HG03575 (cell line): ENCODE results near the gene KRTAP10-4.
"Not testable (repeated sequence)": the region's sequence is repeated elsewhere in the genome, so short reads cannot be mapped to it uniquely, and the experiment has no call there.

Source experiments
- ATAC-seq: cut with Tn5 transposase; IDR thresholded peaks from one replicate; pipeline ENCODE4 v1.9.1; 2021; ENCODE audit not compliant: unreplicated experiment, insufficient number of reproducible peaks, low FRiP score; ENCODE audit errors: extremely low read depth

KRTAP10-4 gene, protein sequence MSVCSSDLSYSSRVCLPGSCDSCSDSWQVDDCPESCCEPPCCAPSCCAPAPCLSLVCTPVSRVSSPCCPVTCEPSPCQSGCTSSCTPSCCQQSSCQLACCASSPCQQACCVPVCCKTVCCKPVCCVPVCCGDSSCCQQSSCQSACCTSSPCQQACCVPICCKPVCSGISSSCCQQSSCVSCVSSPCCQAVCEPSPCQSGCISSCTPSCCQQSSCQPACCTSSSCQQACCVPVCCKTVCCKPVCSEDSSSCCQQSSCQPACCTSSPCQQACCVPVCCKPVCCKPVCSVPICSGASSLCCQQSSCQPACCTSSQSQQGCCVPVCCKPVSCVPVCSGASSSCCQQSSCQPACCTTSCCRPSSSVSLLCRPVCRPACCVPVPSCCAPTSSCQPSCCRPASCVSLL

DNA sequence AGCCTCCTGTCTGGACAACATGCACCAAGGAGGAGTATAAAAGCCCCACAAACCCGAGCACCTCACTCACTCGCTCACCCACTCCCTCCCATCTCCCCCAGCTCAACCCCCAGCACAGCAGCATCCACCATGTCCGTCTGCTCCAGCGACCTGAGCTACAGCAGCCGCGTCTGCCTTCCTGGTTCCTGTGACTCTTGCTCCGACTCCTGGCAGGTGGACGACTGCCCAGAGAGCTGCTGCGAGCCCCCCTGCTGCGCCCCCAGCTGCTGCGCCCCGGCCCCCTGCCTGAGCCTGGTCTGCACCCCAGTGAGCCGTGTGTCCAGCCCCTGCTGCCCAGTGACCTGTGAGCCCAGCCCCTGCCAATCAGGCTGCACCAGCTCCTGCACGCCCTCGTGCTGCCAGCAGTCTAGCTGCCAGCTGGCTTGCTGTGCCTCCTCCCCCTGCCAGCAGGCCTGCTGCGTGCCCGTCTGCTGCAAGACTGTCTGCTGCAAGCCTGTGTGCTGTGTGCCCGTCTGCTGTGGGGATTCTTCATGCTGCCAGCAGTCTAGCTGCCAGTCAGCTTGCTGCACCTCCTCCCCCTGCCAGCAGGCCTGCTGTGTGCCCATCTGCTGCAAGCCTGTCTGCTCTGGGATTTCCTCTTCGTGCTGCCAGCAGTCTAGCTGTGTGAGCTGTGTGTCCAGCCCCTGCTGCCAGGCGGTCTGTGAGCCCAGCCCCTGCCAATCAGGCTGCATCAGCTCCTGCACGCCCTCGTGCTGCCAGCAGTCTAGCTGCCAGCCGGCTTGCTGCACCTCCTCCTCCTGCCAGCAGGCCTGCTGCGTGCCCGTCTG is at the start of gene KRTAP10-4:
Gene KRTAP10-4, plus strand, starts transcription at position 100 of the 827 bp plus-strand sequence. Its CDS starts 30 bp downstream, at position 130.
- not testable (repeated sequence) for ATAC-seq

GRCh38 chr21:44524414-44525371 is 48.8 kb upstream of the KRTAP10-4 start:
- ATAC-seq, result no peak

GRCh38 chr21:44525391-44526095 is 48.0 kb upstream of the KRTAP10-4 start:
- ATAC-seq, result no peak

GRCh38 chr21:44526096-44526997 is 47.2 kb upstream of the KRTAP10-4 start:
- no peak for ATAC-seq

GRCh38 chr21:44527156-44527982 is 46.2 kb upstream of the KRTAP10-4 start:
- no peak for ATAC-seq

- ATAC-seq, result no peak
Observed at GRCh38 chr21:44527983-44528633, 45.4 kb upstream of the KRTAP10-4 start.

GRCh38 chr21:44528634-44528995 is 44.9 kb upstream of the KRTAP10-4 start:
- no peak for ATAC-seq

- ATAC-seq, result no peak
Observed at GRCh38 chr21:44529011-44529421, 44.5 kb upstream of the KRTAP10-4 start.

GRCh38 chr21:44529503-44530125 is 43.9 kb upstream of the KRTAP10-4 start:
- no peak for ATAC-seq

- ATAC-seq, result no peak
Observed at GRCh38 chr21:44530221-44530902, 43.2 kb upstream of the KRTAP10-4 start.

DNA sequence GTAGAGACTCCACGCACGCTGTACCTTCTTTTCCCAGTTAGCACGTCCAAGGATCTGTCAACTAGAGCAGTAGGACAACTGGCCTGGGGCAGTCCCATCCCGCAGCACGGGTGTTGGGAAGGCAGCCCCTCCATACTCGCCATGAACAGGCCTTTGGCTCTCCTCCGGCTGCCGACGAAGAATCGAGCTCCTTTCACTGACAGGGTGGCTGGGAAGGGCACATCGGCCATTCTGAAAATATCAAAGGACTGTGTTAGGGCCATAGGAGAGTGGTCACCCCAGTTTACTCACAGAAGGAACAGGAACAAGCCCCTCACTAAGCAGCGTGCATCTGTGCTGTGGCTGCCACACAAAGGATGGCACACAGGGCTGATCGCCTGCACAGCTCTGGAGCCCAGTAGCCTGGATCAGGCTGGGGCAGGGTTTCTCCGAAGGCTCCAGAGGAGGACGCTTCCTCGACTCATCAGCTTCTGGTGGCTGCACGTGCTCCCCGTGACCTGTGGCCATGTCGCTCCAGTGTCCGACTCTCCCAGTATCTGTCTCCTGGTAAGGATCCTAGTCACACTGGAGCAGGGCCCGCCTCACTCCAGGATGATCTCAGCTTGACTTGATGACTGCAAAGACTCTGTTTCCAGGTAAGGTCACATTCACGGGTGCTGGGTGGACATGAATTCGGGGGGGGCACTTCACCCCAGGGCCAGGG is 42.5 kb upstream of the KRTAP10-4 start:
- ATAC-seq, result no peak

- no peak for ATAC-seq
Observed at GRCh38 chr21:44531606-44532564, 41.6 kb upstream of the KRTAP10-4 start.

DNA sequence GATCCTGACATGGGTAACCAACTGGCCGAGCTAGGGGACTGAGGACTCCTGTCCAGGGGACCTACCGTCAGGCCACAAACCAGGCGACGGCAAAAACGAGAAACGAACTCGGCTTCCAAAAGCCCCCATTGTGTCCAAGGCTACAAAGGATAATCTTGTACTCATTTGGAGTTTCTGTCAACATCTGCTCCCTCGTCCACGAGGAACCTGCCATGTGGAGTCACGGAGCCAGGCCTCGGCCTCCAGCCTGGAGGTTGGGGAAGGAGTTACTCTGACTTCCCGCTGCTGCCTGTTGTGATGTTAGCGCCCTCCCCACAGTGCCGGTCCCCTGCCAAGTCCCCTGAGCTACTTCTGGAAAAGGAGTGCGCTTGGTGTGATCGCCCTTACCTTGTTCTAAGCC is 40.8 kb upstream of the KRTAP10-4 start:
- no peak for ATAC-seq
